HG03565 (cell line): ENCODE data around the gene AVPR2.

Source experiments
- ATAC-seq: cut with Tn5 transposase; IDR thresholded peaks from one replicate; pipeline ENCODE4 v1.9.1; 2021; ENCODE audit warnings: mild to moderate bottlenecking, moderate library complexity; ENCODE audit not compliant: unreplicated experiment

The AVPR2 gene

GRCh38 chrX:153930011-153930910 lies 25.8 kb downstream of the AVPR2 start:
- ATAC-seq, result no peak

- ATAC-seq, result no peak
Measured at GRCh38 chrX:153931151-153931550, 26.7 kb downstream of the AVPR2 start.

GRCh38 chrX:153931748-153932147 lies 27.3 kb downstream of the AVPR2 start:
- no peak for ATAC-seq

- ATAC-seq, result no peak
Measured at GRCh38 chrX:153932220-153932915, 27.9 kb downstream of the AVPR2 start.

- no peak for ATAC-seq
Measured at GRCh38 chrX:153933748-153934147, 29.3 kb downstream of the AVPR2 start.

GRCh38 chrX:153934148-153934761 lies 29.8 kb downstream of the AVPR2 start:
- peak; percentile 8 for ATAC-seq

GRCh38 chrX:153934762-153935325 lies 30.4 kb downstream of the AVPR2 start, which contains the start of gene NAA10:
Gene NAA10, minus strand, starts transcription at chrX:153935037. Its CDS starts 133 bp downstream, at chrX:153934904.
- peak; percentile 69 for ATAC-seq

GRCh38 chrX:153935326-153935851 lies 30.9 kb downstream of the AVPR2 start:
- ATAC-seq, result no peak

GRCh38 chrX:153937056-153937455 lies 32.6 kb downstream of the AVPR2 start:
- no peak for ATAC-seq

- ATAC-seq, result no peak
Measured at GRCh38 chrX:153938226-153938786, 33.8 kb downstream of the AVPR2 start.

- no peak for ATAC-seq
Measured at GRCh38 chrX:153939573-153939972, 35.1 kb downstream of the AVPR2 start.

GRCh38 chrX:153941336-153942252 lies 37.1 kb downstream of the AVPR2 start:
- ATAC-seq, result no peak

GRCh38 chrX:153944140-153944799 lies 39.8 kb downstream of the AVPR2 start, which contains the start of gene RENBP:
Gene RENBP, minus strand, starts transcription at chrX:153944643. Its CDS starts 33 bp downstream, at chrX:153944610.
- no peak for ATAC-seq

GRCh38 chrX:153944800-153945150 lies 40.3 kb downstream of the AVPR2 start:
- ATAC-seq, result no peak

- no peak for ATAC-seq
Measured at GRCh38 chrX:153945956-153946943, 41.8 kb downstream of the AVPR2 start.

GRCh38 chrX:153947009-153947769 lies 42.7 kb downstream of the AVPR2 start:
- peak; percentile 45 for ATAC-seq

- no peak for ATAC-seq
Measured at GRCh38 chrX:153948002-153948466, 43.6 kb downstream of the AVPR2 start.
